GM19238 (cell line): Measurements from ENCODE around the gene EPB41L4A.
"Not testable (repeated sequence)": the region's sequence is repeated elsewhere in the genome, so short reads cannot be mapped to it uniquely, and the experiment has no call there.

Source experiments
- DNase-seq: peaks from one replicate; pipeline ENCODE4 v3.0.0; 2011; ENCODE audit warnings: low spot score; ENCODE audit not compliant: insufficient read length

Gene EPB41L4A

DNA sequence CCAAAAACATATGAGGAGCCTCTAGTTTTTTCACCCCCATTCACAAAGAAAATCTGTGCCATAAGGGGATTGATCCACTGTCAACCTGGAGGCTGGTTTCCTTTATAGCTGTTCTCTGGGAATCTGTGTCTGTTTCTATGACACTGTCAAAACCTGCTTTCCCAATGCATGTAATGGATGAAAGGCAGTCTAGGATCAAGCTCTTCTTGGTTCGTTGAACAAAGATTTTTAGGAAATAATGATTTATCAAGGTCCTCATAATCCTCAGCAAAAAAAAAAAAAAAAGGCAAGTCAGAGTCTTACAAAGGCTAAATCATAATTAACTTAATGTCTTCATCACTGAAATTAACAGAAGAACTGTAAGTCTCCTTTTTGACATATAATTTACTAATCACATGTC lies 16.0 kb downstream of the EPB41L4A start:
- no peak for DNase-seq

DNA sequence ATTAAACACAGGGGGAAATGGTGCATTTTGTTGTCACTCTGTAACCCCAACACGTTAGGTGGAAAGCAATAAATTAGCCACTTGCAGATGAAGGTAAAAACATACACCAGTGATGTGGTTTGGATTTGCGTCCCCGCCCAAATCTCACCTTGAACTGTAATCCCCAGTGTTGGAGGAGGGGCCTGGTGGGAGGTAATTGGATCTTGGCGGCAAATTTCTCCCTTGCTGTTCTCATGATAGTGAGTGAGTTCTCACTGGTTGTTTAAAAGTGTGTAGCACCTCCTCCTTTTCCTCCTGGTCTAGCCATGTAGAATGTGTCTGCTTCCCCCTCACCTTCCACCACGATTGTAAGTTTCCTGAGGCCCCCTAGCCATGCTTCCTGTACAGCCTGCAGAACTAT lies 17.2 kb downstream of the EPB41L4A start:
- DNase-seq = no peak

- DNase-seq = no peak
Measured at GRCh38 chr5:112397690-112398089, 21.4 kb downstream of the EPB41L4A start.

DNA sequence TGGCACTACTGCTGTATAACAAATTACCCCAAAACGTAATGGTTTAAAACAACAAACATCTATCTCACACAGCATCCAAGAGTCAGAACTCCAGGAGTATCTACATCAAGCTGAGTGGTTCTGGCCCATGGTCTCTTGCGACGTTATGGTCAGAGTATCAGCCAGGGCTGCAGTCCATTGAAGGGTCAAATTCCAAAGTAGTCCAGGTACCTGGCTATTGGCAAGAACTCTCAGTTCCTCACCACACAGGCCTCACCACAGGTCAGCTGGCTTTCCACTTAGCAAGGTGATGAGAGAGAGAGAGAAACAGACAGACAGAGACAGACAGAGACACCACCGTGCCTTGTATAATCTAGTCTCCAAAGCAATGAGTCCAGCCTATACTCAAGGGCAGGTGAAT lies 22.6 kb downstream of the EPB41L4A start:
- no peak for DNase-seq

DNA sequence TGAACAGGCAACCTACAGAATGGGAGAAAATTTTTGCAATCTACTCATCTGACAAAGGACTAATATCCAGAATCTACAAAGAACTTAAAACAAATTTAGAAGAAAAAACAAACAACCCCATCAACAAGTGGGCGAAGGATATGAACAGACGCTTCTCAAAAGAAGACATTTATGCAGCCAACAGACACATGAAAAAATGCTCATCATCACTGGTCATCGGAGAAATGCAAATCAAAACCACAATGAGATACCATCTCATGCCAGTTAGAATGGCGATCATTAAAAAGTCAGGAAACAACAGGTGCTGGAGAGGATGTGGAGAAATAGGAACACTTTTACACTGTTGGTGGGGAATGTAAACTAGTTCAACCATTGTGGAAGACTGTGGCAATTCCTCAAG lies 23.8 kb downstream of the EPB41L4A start:
- DNase-seq = not testable (repeated sequence)

DNA sequence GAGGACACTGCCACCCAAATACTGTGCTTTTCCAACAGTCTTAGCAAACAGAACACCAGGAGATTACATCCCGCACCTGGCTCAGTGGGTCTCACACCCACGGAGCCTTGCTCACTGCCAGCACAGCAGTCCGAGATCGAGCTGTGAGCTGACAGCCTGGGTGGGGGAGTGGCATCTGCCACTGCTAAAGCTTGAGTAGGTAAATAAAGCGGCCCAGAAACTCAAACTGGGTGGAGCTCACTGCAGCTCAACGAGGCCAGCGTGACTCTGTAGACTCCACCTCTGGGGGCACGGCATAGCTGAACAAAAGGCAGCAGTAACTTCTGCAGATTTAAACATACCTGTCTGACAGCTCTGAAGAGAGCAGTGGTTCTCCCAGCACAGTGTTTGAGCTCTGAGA lies 28.8 kb downstream of the EPB41L4A start:
- no peak for DNase-seq

DNA sequence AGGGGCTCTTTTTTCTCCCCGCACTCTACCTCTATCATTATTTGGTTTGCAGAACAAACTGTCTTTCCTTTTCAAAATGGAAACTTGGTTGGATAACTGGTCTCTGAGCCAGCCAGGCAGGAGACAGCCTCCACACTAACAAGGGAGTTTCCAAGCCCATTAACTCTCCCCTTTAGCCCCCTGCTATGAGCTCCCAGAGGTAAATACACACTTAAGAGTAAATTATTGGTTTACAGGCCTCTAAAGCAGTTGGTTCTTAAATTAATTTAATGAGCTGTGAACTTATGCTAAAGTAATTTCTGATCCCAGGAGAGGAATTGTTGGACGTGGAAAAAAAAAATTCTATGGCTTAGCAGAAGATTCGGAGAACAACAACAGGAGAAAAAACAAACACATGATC lies 30.3 kb downstream of the EPB41L4A start:
- no peak for DNase-seq

DNA sequence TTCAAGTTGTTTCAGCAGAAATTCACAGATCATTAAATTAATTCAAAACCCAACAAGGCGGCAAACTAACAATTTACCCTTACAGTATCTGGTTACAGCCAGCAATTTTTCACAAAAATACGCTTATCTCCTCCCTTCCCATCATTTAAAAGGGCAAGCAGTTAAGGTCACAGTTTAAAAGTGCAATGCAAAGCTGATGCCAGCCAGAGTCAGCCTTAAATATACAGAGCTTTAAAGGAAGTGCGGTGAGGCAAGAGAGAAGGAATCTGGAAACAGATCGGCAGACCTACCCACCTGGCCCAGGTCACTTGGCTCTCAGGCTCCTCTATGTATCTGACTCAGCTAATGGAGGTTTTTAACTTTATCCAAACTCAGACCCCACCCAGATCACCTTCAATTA lies 31.0 kb downstream of the EPB41L4A start:
- DNase-seq = no peak

GRCh38 chr5:112386766-112387165 lies 32.3 kb downstream of the EPB41L4A start:
- DNase-seq = no peak

- no peak for DNase-seq
Measured at GRCh38 chr5:112385969-112386368, 33.1 kb downstream of the EPB41L4A start.

- DNase-seq = no peak
Measured at GRCh38 chr5:112385566-112385965, 33.5 kb downstream of the EPB41L4A start.

- DNase-seq = no peak
Measured at GRCh38 chr5:112384523-112384922, 34.6 kb downstream of the EPB41L4A start.

DNA sequence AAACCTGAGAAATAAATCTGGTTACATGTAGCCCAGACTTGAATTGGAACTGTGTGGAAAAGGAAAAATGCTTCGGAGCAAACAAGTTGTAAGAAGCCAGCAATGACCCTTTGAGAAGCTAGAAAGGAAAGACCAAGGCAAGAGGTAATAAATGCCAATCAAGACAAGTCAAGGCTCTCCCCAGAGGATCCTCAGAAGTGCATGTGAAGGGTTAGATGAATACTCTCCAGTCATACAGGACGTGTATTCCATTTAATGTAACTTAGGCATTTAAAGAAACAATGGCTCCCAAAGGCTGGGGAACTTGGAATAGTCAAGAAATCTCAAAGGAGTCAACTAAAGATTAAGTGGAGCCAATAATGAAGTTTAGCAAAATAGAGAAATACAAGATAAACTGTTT lies 36.2 kb downstream of the EPB41L4A start:
- DNase-seq = no peak

DNA sequence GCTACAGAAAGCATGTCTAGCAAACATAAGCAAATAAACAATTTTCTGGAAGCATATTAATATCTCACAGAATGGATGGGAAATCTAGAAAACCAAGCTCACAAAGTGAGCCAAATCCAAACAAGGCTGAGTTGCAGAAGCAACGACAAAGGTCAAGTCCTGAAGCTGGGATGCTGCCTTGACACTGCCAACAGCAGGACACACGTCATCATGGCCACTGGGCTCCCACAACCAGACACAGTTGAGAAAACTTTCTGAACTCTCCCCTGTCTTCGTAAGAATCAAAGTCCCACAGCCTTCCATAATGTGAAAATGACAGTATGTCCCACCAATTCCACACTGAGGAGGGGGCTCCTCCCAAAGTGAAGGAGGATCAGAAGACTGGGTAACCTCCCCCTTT lies 37.6 kb downstream of the EPB41L4A start:
- no peak for DNase-seq

DNA sequence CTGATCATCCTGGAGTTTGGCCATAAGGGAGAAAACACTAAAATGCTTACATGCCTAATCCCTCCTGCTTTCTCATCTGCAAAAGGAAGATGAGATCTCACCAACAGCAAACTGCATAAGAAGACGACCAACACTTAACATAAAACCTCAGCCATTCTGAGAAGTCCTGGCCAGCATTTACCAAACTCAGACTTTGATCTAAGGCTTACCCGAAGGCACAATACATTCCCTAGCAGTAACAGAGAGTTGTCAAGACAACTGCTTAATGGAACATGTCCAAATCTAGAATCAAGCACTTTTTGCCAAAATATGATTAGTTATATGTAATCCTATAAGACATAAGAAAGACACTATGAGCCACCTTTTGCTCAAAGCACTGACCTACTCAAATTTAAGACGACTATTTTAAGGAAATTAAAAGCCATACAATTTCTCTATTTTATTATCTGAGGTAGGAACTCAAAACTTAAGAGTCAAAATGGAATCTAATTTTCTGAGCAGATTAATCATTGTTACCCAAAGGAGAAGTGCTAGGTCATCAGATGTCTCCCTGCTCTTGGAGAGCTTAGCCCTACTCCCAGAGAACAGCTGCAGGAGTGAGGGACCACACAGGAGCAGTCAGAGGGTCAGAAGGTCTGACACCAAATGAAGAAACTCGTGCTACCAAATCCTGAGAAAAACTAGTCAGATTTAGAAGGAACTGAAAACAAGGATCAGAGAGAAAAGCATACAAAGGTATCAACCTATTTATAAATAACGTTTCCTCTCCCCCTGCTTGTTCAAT lies 39.3 kb downstream of the EPB41L4A start:
- DNase-seq = no peak

DNA sequence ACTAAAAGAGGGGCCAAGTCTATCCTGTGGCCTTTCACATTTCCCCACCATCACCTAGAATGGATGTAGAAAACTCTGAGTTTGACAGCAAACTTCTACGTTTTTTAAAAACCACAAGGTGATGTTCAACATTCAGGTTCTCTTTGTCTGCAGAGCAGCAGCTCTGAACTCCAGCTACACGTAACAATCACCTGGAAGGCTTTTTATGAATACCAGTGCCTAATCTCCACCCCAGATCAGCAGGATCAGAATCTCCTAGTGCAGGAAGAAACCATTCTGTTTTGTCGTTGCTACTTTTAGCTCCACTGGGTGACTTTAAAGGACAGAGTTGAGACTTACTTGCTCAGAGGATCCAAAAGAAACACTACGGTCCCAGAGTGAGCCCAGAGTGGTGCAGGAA lies 44.3 kb downstream of the EPB41L4A start:
- no peak for DNase-seq

- DNase-seq = no peak
Measured at GRCh38 chr5:112374356-112374755, 44.7 kb downstream of the EPB41L4A start.

GRCh38 chr5:112373885-112374284 lies 45.2 kb downstream of the EPB41L4A start:
- DNase-seq = no peak

- no peak for DNase-seq
Measured at GRCh38 chr5:112372543-112372942, 46.5 kb downstream of the EPB41L4A start.

- DNase-seq = no peak
Measured at GRCh38 chr5:112371067-112371466, 48.0 kb downstream of the EPB41L4A start.

- DNase-seq = no peak
Measured at GRCh38 chr5:112367400-112367799, 51.7 kb downstream of the EPB41L4A start.

- no peak for DNase-seq
Measured at GRCh38 chr5:112366987-112367386, 52.1 kb downstream of the EPB41L4A start.

GRCh38 chr5:112360740-112361139 lies 58.3 kb downstream of the EPB41L4A start:
- DNase-seq = not testable (repeated sequence)
